ENCODE measurements around the gene LHPP.

DNA sequence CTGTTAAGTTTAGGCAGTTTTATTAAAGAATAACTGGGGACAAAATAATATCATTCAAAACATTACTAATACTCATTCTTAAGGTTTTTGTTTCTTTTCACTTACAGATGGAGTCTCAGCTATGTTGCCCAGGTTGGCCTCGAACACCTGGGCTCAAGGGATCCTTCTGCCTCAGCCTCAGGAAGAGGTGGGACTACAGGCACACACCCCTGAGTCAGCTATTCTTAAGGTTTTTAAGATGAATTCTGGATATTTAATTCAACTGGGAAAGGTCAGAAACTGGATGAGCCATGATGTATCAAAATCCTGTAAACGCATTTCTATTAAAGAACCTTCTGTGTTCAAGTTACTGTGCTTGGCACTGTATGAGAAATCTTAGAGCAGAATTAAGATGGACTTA lies 46.4 kb upstream of the LHPP start:
- TF ChIP-seq EZH2 (IDR thresholded peaks at IDR 0.05; ENCODE audit: insufficient read depth, poor library complexity, severe bottlenecking) (no peak), EZH2phosphoT487 (IDR thresholded peaks at IDR 0.05; ENCODE audit: insufficient read depth, low read depth) (no peak)

All from GM23248 (cell line).